COLO829 (cell line): ENCODE data around the gene TUBB1.
A peak's percentile ranks its signal among the peaks of the same experiment; 100 is the strongest.
"Not testable (repeated sequence)": the region's sequence is repeated elsewhere in the genome, so short reads cannot be mapped to it uniquely, and the experiment has no call there.

ENCODE experiments used
- DNase-seq: peaks from one replicate; pipeline ENCODE4 v3.0.0; 2012; ENCODE audit warnings: low spot score

The TUBB1 gene

GRCh38 chr20:59019217-59019616 is at the start of gene TUBB1:
TSS of gene TUBB1 (plus strand) at chr20:59019429. CDS start at chr20:59019523, 94 bp downstream.
- DNase-seq: no peak

- DNase-seq: no peak
These were observed 49.8 kb upstream of the TUBB1 start for GRCh38 chr20:58969439-58969838.

- DNase-seq: no peak
These were observed 49.1 kb upstream of the TUBB1 start for GRCh38 chr20:58970146-58970545.

GRCh38 chr20:58971429-58971828 is 47.8 kb upstream of the TUBB1 start:
- DNase-seq: no peak

GRCh38 chr20:58973179-58973578 is 46.0 kb upstream of the TUBB1 start:
- DNase-seq: no peak

- no peak for DNase-seq
These were observed 45.4 kb upstream of the TUBB1 start for GRCh38 chr20:58973866-58974265.

GRCh38 chr20:58975353-58975752 is 43.9 kb upstream of the TUBB1 start:
- DNase-seq: no peak

- DNase-seq: no peak
These were observed 43.0 kb upstream of the TUBB1 start for GRCh38 chr20:58976061-58976730.

- DNase-seq: no peak
These were observed 40.7 kb upstream of the TUBB1 start for GRCh38 chr20:58978351-58979190.

GRCh38 chr20:58980711-58981627 is 38.3 kb upstream of the TUBB1 start, which contains the start of gene NELFCD:
TSS of gene NELFCD (plus strand) at chr20:58981256. CDS start at chr20:58981310, 54 bp downstream.
- peak; percentile 98 for DNase-seq

- DNase-seq: no peak
These were observed 37.4 kb upstream of the TUBB1 start for GRCh38 chr20:58981628-58982364.

- DNase-seq: no peak
These were observed 36.7 kb upstream of the TUBB1 start for GRCh38 chr20:58982406-58983114.

GRCh38 chr20:58983115-58983468 is 36.1 kb upstream of the TUBB1 start:
- not testable (repeated sequence) for DNase-seq

- no peak for DNase-seq
These were observed 34.5 kb upstream of the TUBB1 start for GRCh38 chr20:58984691-58985090.

- no peak for DNase-seq
These were observed 33.6 kb upstream of the TUBB1 start for GRCh38 chr20:58985656-58986055.

- no peak for DNase-seq
These were observed 32.8 kb upstream of the TUBB1 start for GRCh38 chr20:58986286-58986967.

GRCh38 chr20:58986968-58987517 is 32.2 kb upstream of the TUBB1 start:
- no peak for DNase-seq

- DNase-seq: no peak
These were observed 31.3 kb upstream of the TUBB1 start for GRCh38 chr20:58987790-58988564.

- DNase-seq: no peak
These were observed 30.7 kb upstream of the TUBB1 start for GRCh38 chr20:58988565-58988882.
